ENCODE results near the gene DCAF7.

The DCAF7 gene

GRCh38 chr17:63622574-63623390 is 72.5 kb downstream of the DCAF7 start:
- TF ChIP-seq CTCF (IDR thresholded peaks at IDR 0.05; ENCODE audit: insufficient read depth, low read length, missing control alignments): no peak
- POLR2A ChIA-PET: interaction anchor here (0.9 to 1.2 kb wide), 5 partner anchors 8 to 216 kb away, joined by 3 to 12 read pairs (median 3); no protein-coding TSS in a partner anchor

GRCh38 chr17:63623786-63624530 is 73.7 kb downstream of the DCAF7 start:
- DNase-seq (ENCODE audit: low read depth, low spot score): no peak
- TF ChIP-seq CTCF (IDR thresholded peaks at IDR 0.05; ENCODE audit: insufficient read depth, low read length, missing control alignments): no peak
- ChIA-PET CTCF (interaction anchor here (3.5 to 5.4 kb wide), 2 partner anchors 13 to 197 kb away, joined by 14 to 37 read pairs; no protein-coding TSS in a partner anchor), POLR2A (no interaction called here)
- peak overlapping the region; percentile 69 for H3K4me3 ChIP-seq (ENCODE audit: low read depth, low read length)

More at GRCh38 chr17:63622574-63623390, 72.5 kb downstream of the DCAF7 start:
- H3K4me3 ChIP-seq (ENCODE audit: low read depth, low read length): peak overlapping the region; percentile 69
- no peak for DNase-seq (ENCODE audit: low read depth, low spot score)
- CTCF ChIA-PET: interaction anchor here (1.3 to 4.7 kb wide), 3 partner anchors 11 to 199 kb away, joined by 3 to 55 read pairs (median 4); no protein-coding TSS in a partner anchor

GRCh38 chr17:63624531-63624880 is 74.2 kb downstream of the DCAF7 start:
- no peak for DNase-seq (ENCODE audit: low read depth, low spot score)
- ChIA-PET CTCF (interaction anchor here (1.4 to 5.4 kb wide), 3 partner anchors 12 to 198 kb away, joined by 3 to 37 read pairs (median 14); no protein-coding TSS in a partner anchor), POLR2A (interaction anchor here (0.5 kb wide), 1 partner anchor 11 kb away, joined by 3 read pairs; no protein-coding TSS in a partner anchor)
- TF ChIP-seq CTCF (IDR thresholded peaks at IDR 0.05; ENCODE audit: insufficient read depth, low read length, missing control alignments): no peak
- H3K4me3 ChIP-seq (ENCODE audit: low read depth, low read length): no peak overlapping the region

- POLR2A ChIA-PET: no interaction called here
- CTCF ChIA-PET: interaction anchor here (0.9 to 5.4 kb wide), 5 partner anchors 13 to 208 kb away, joined by 3 to 37 read pairs (median 7); no protein-coding TSS in a partner anchor
- DNase-seq (ENCODE audit: low read depth, low spot score): no peak
- no peak for TF ChIP-seq CTCF (IDR thresholded peaks at IDR 0.05; ENCODE audit: insufficient read depth, low read length, missing control alignments)
- no peak overlapping the region for H3K4me3 ChIP-seq (ENCODE audit: low read depth, low read length)
Measured at GRCh38 chr17:63626551-63627180, 76.4 kb downstream of the DCAF7 start.

GRCh38 chr17:63629627-63630026 is 79.3 kb downstream of the DCAF7 start:
- H3K4me3 ChIP-seq (ENCODE audit: low read depth, low read length): no peak overlapping the region
- no peak for TF ChIP-seq CTCF (IDR thresholded peaks at IDR 0.05; ENCODE audit: insufficient read depth, low read length, missing control alignments)
- no peak for DNase-seq (ENCODE audit: low read depth, low spot score)
- ChIA-PET CTCF (interaction anchor here (1.4 to 2.1 kb wide), 3 partner anchors 8 to 204 kb away, joined by 4 to 9 read pairs (median 4); no protein-coding TSS in a partner anchor), POLR2A (interaction anchor here (0.6 to 1.1 kb wide), 2 partner anchors 16 to 60 kb away, joined by 3 to 4 read pairs; no protein-coding TSS in a partner anchor)

Data from AG04449 (cell line).